ENCODE results near the gene DDX51. TPM values are rescaled to one million over a fixed set of nuclear protein-coding genes. Genes with fewer than 3 reads are reported as not detected.
A peak's percentile ranks its signal among the peaks of the same experiment; 100 is the strongest.

The DDX51 gene
- total RNA-seq, 3 donors from 2014 or later (not counting 1 experiment from before 2014, with no cell fraction given), result 39.5 to 55.9 (median 54.2) TPM

GRCh38 chr12:132143336-132144071 lies 615 bp downstream of the DDX51 start:
- intact Hi-C loops (cut with micrococcal nuclease), result no loop called here
- H3K27ac ChIP-seq (ENCODE audit: low read length), result no peak overlapping the region
- H3K9me3 Mint-ChIP-seq, result no peaks in the 10 kb centered on the region
- H3K9me3 ChIP-seq (ENCODE audit: control insufficient read depth, insufficient read depth, low read length), result no peaks in the 10 kb centered on the region
- WGBS (ENCODE audit: insufficient coverage), result 1% methylated on average over 82 of the region's 82 CpGs
- H3K27ac Mint-ChIP-seq, result peak overlapping the region; percentile 91 to 96
- DNase-seq (peak in 1 of 2 donors; percentile 58), ATAC-seq (peak; percentile 45 to 48 (median 45))
- H3K4me3 ChIP-seq (ENCODE audit: low read length), result peak overlapping the region; percentile 12
- H3K27me3 ChIP-seq (ENCODE audit: control insufficient read depth, insufficient read depth, low read length), result no peaks in the 10 kb centered on the region
- peaks cover 27% of the 10 kb centered on the region for H3K4me1 ChIP-seq (ENCODE audit: control insufficient read depth, insufficient read depth, low read length)
- H3K27me3 Mint-ChIP-seq (ENCODE audit: low read depth in 2 of 2), result no peaks in the 10 kb centered on the region
- peak overlapping the region; percentile 76 for H3K4me3 Mint-ChIP-seq
- peaks cover 11 to 24% of the 10 kb centered on the region in 2 donors for H3K4me1 Mint-ChIP-seq
- no peak for TF ChIP-seq CTCF (IDR thresholded peaks at IDR 0.05)
- H3K36me3 Mint-ChIP-seq, result no peaks in the 10 kb centered on the region
- H3K36me3 ChIP-seq (ENCODE audit: control insufficient read depth, insufficient read depth, low read length), result peaks cover 40% of the 10 kb centered on the region

- Histone ChIP-seq H3K36me3 (ENCODE audit: control insufficient read depth, insufficient read depth, low read length) (peaks cover 36% of the 10 kb centered on the region), H3K27me3 (ENCODE audit: control insufficient read depth, insufficient read depth, low read length) (no peaks in the 10 kb centered on the region), H3K27ac (ENCODE audit: low read length) (no peak overlapping the region), H3K4me1 (ENCODE audit: control insufficient read depth, insufficient read depth, low read length) (peaks cover 27% of the 10 kb centered on the region), H3K9me3 (ENCODE audit: control insufficient read depth, insufficient read depth, low read length) (no peaks in the 10 kb centered on the region), H3K4me3 (ENCODE audit: low read length) (peak overlapping the region; percentile 12)
- peak overlapping the region; percentile 52 to 67 for H3K27ac Mint-ChIP-seq
- whole genome bisulfite sequencing (ENCODE audit: insufficient coverage), result 82% methylated on average over 24 of the region's 24 CpGs
- DNase-seq (no peak), ATAC-seq (no peak)
- no peak for TF ChIP-seq CTCF (IDR thresholded peaks at IDR 0.05)
- H3K36me3 Mint-ChIP-seq, result no peaks in the 10 kb centered on the region
- H3K27me3 Mint-ChIP-seq (ENCODE audit: low read depth in 2 of 2), result no peaks in the 10 kb centered on the region
- H3K4me3 Mint-ChIP-seq, result peak overlapping the region; percentile 76
- H3K9me3 Mint-ChIP-seq, result no peaks in the 10 kb centered on the region
- intact Hi-C loops (cut with micrococcal nuclease), result no loop called here
- peaks cover 11 to 24% of the 10 kb centered on the region in 2 donors for H3K4me1 Mint-ChIP-seq
Observed at GRCh38 chr12:132142679-132143335, 1.3 kb downstream of the DDX51 start.

- no peaks in the 10 kb centered on the region for H3K9me3 ChIP-seq (ENCODE audit: control insufficient read depth, insufficient read depth, low read length)
- Mint-ChIP-seq H3K4me1 (peaks cover 11 to 24% of the 10 kb centered on the region in 2 donors), H3K27ac (peak overlapping the region; percentile 52 to 67), H3K4me3 (peak overlapping the region; percentile 73), H3K27me3 (ENCODE audit: low read depth in 2 of 2) (no peaks in the 10 kb centered on the region), H3K36me3 (no peaks in the 10 kb centered on the region), H3K9me3 (no peaks in the 10 kb centered on the region)
- H3K27ac ChIP-seq (ENCODE audit: low read length), result no peak overlapping the region
- no peak for ATAC-seq
- WGBS (ENCODE audit: insufficient coverage), result 96% methylated on average over 22 of the region's 22 CpGs
- peaks cover 36% of the 10 kb centered on the region for H3K36me3 ChIP-seq (ENCODE audit: control insufficient read depth, insufficient read depth, low read length)
- no peak for DNase-seq
- H3K27me3 ChIP-seq (ENCODE audit: control insufficient read depth, insufficient read depth, low read length), result no peaks in the 10 kb centered on the region
- intact Hi-C loops (cut with micrococcal nuclease), result no loop called here
- H3K4me3 ChIP-seq (ENCODE audit: low read length), result no peak overlapping the region
- peaks cover 27% of the 10 kb centered on the region for H3K4me1 ChIP-seq (ENCODE audit: control insufficient read depth, insufficient read depth, low read length)
- no peak for TF ChIP-seq CTCF (IDR thresholded peaks at IDR 0.05)
Observed at GRCh38 chr12:132141976-132142678, 2.0 kb downstream of the DDX51 start.
